ENCODE data around the gene GREB1L. TPM values are rescaled to one million over a fixed set of nuclear protein-coding genes. Genes with fewer than 3 reads are reported as not detected.

GREB1L gene
- total and polyA plus RNA-seq, 2 donors (not counting 3 experiments of a cell fraction or from before 2014, with no cell fraction given) = 0.22 to 0.41 TPM

- Histone ChIP-seq H3K79me2 (ENCODE audit: control insufficient read depth, insufficient read depth, low read length) (no peaks in the 10 kb centered on the region), H3K4me1 (ENCODE audit: control insufficient read depth, extremely low read depth, insufficient read depth, low read length) (no peaks in the 10 kb centered on the region), H3K4me2 (ENCODE audit: insufficient read depth, low read length) (no peak overlapping the region), H3K4me3 (replicated peaks in 1 of 3; ENCODE audit: insufficient read depth in 1 of 3, low read depth in 1 of 3, low read length in 3 of 3) (no peak overlapping the region), H3K9me1 (replicated peaks; ENCODE audit: control insufficient read depth, extremely low read depth, insufficient read depth, low read length) (no peaks in the 10 kb centered on the region), H3K27ac (ENCODE audit: insufficient read depth, low read depth, low read length) (no peak overlapping the region), H3K9me3 (replicated peaks; ENCODE audit: control insufficient read depth, insufficient read depth, low read length) (no peaks in the 10 kb centered on the region), H3K27me3 (ENCODE audit: control insufficient read depth in 2 of 2, insufficient read depth in 2 of 2, low read length in 2 of 2) (no peaks in the 10 kb centered on the region), H3K9ac (replicated peaks; ENCODE audit: extremely low read depth, insufficient read depth, low read length) (no peak overlapping the region), H4K20me1 (replicated peaks; ENCODE audit: control insufficient read depth, extremely low read depth, insufficient read depth, low read length) (no peaks in the 10 kb centered on the region), H2AFZ (ENCODE audit: low read depth, low read length) (no peak overlapping the region), H3K36me3 (ENCODE audit: control insufficient read depth in 2 of 2, extremely low read depth in 1 of 2, insufficient read depth in 2 of 2, low read length in 2 of 2) (peaks cover 3 to 7% of the 10 kb centered on the region in 2 experiments)
- intact Hi-C loops (cut with micrococcal nuclease) (no loop called here), dilution Hi-C loops (cut with MboI; ENCODE audit: extremely low pct_ligation_motif_present, low sequenced_read_pairs) (no loop called here)
- TF ChIP-seq MYC (IDR thresholded peaks at IDR 0.05; ENCODE audit: low read depth, low read length) (no peak), FOS (IDR thresholded peaks at IDR 0.05; ENCODE audit: borderline replicate concordance, insufficient read depth, low read length) (no peak), POLR2AphosphoS5 (IDR thresholded peaks at IDR 0.05; ENCODE audit: insufficient read depth, low read depth, low read length) (no peak), CTCF (IDR thresholded peaks at IDR 0.05; ENCODE audit: extremely low read depth in 1 of 2, insufficient read depth in 1 of 2, low read depth in 1 of 2, low read length in 2 of 2) (no peak), EZH2 (IDR thresholded peaks at IDR 0.05; ENCODE audit: borderline replicate concordance, low read depth, low read length, severe bottlenecking) (no peak), GATA2 (IDR thresholded peaks at IDR 0.05; ENCODE audit: insufficient read depth, insufficient read length, low read depth, low read length) (no peak), MAX (IDR thresholded peaks at IDR 0.05; ENCODE audit: insufficient read depth, insufficient read length) (no peak), POLR2A (IDR thresholded peaks at IDR 0.05; ENCODE audit: low read depth, low read length) (no peak), JUN (IDR thresholded peaks at IDR 0.05; ENCODE audit: borderline replicate concordance, insufficient read depth, insufficient read length, low read depth) (no peak)
- POLR2A ChIA-PET = no interaction called here
- FAIRE-seq (no peak), DNase-seq (ENCODE audit: low read depth, low spot score) (no peak)
- BruUV-seq (replicated peaks) = no TSS peak
- CTCF ChIA-PET = no interaction called here
Measured at GRCh38 chr18:21526463-21526862, 284.4 kb downstream of the GREB1L start.
